ENCODE results near the gene CBARP. TPM values are rescaled to one million over a fixed set of nuclear protein-coding genes. Genes with fewer than 3 reads are reported as not detected.
A peak's percentile ranks its signal among the peaks of the same experiment; 100 is the strongest.

Gene CBARP
- total and polyA plus RNA-seq, 9 donors: 0.84 to 2.9 (median 1.8) TPM

DNA sequence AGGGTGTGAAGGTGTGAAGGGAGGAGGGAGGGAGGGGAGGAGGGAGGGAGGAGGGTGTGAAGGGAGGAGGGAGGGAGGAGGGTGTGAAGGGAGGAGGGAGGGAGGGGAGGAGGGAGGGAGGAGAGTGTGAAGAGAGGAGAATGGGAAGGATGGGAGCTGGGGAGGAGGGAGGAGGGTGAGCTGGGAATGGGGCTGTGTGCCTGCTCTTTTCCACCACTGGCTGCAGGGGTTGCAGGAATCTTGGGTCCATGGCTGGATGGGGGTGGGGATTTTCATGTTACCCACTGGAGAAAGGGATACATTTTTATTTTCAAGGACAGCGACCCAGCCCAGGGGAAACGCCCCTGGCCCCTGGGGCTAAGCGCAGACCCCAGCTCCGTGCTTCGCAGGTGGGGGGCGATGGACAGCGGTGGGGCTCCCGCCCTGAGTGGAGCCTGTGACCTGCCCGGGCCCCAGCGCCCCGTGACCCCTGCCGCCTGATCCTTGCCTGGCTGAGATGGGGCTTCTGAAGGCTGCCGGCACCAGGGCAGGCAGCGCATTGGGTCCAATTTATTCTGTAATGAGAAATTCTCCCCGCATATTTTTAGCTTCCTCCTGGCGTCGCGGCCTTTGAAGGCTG lies 44.9 kb upstream of the CBARP start:
- peaks cover 42% of the 10 kb centered on the region for H3K27me3 ChIP-seq (ENCODE audit: control insufficient read depth, insufficient read depth, low read length)
- DNase-seq: no peak
- 69% methylated on average over 12 of the region's 18 CpGs for WGBS (ENCODE audit: insufficient coverage)

DNA sequence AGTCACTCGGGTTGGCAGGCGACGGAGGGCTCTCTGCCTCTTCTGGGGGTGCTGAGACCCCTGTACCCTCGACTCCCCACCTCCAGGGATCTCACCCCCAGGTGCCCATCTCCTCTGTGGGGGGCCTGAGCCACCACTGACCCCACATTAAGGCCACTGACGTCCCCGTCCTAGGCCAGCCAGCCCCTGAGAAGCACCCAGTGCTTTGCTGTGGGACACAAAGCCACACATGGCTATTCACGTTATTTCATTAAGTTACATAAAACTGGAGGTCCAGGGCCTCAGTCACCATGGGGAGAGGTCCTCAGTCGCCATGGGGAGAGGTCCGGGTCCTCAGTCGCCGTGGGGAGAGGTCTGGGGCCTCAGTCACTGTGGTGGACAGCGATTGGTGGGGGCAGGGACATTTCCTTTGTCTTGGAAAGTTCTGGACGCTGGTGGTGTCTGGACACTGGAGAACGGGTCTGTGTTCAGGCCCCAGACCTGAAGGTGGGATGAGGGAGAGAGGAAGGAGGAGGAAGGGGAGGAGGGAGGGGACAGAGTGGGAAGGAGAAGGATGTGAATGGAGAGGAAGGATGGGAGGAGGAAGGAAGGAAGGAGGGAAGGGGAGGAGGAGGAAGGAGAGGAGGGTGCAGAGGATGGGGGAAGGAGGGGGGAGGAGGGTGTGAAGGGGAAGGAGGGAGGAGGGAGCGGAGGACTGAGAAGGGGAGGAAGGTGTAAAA lies 43.9 kb upstream of the CBARP start:
- WGBS (ENCODE audit: insufficient coverage): 53% methylated on average over 11 of the region's 15 CpGs
- no peak for DNase-seq
- Histone ChIP-seq H3K36me3 (ENCODE audit: control insufficient read depth, insufficient read depth, low read length) (peaks cover 24% of the 10 kb centered on the region), H3K9me3 (replicated peaks; ENCODE audit: control insufficient read depth, low read depth, low read length) (no peaks in the 10 kb centered on the region), H3K4me3 (ENCODE audit: low read length) (no peak overlapping the region), H3K27ac (ENCODE audit: low read length) (no peak overlapping the region), H3K27me3 (ENCODE audit: control insufficient read depth, insufficient read depth, low read length) (peaks cover 32% of the 10 kb centered on the region), H3K4me1 (ENCODE audit: control insufficient read depth, insufficient read depth, low read length) (peaks cover 17% of the 10 kb centered on the region)

More for the DNA sequence above, 44.9 kb upstream of the CBARP start:
- Histone ChIP-seq H3K9me3 (replicated peaks; ENCODE audit: control insufficient read depth, low read depth, low read length) (no peaks in the 10 kb centered on the region), H3K4me1 (ENCODE audit: control insufficient read depth, insufficient read depth, low read length) (peaks cover 25% of the 10 kb centered on the region), H3K27ac (ENCODE audit: low read length) (no peak overlapping the region), H3K4me3 (ENCODE audit: low read length) (no peak overlapping the region), H3K36me3 (ENCODE audit: control insufficient read depth, insufficient read depth, low read length) (peaks cover 17% of the 10 kb centered on the region)

- Histone ChIP-seq H3K27ac (ENCODE audit: low read length) (no peak overlapping the region), H3K4me3 (ENCODE audit: low read length) (no peak overlapping the region), H3K36me3 (ENCODE audit: control insufficient read depth, insufficient read depth, low read length) (peaks cover 28% of the 10 kb centered on the region), H3K4me1 (ENCODE audit: control insufficient read depth, insufficient read depth, low read length) (peaks cover 20% of the 10 kb centered on the region), H3K27me3 (ENCODE audit: control insufficient read depth, insufficient read depth, low read length) (peaks cover 27% of the 10 kb centered on the region), H3K9me3 (replicated peaks; ENCODE audit: control insufficient read depth, low read depth, low read length) (no peaks in the 10 kb centered on the region)
- WGBS (ENCODE audit: insufficient coverage): 82% methylated on average over 31 of the region's 53 CpGs
- no peak for DNase-seq
Observed at GRCh38 chr19:1280636-1281568, 43.1 kb upstream of the CBARP start.

DNA sequence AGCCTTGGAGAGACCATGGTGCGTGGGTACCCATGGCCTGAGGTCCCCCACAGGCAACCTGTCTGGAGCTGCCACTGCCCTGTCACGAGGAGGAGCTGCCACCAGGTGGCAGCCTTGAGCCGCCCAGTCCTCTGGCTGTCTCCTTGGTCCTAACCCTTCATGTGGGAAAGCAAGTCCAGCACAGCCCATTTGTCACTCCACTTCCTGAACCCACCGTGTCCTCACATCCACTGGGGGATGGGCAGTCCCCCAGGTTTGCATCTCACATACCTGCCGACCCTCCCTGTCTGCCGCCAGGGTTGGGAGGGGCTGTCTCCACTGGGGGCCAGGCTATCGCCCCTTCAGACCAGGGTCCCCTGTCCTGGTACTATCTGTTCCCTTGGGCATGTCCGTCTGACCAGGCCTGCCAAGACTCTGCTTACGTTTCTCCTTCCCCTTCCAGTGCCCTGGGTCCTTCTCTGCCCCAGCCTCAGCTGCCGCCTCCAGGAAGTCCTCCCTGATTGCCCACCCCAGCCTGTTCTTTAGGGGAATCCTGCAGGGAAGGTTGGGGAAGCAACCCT lies 42.1 kb upstream of the CBARP start:
- 22% methylated on average over 7 of the region's 10 CpGs for WGBS (ENCODE audit: insufficient coverage)
- Histone ChIP-seq H3K36me3 (ENCODE audit: control insufficient read depth, insufficient read depth, low read length) (peaks cover 31% of the 10 kb centered on the region), H3K9me3 (replicated peaks; ENCODE audit: control insufficient read depth, low read depth, low read length) (no peaks in the 10 kb centered on the region), H3K27me3 (ENCODE audit: control insufficient read depth, insufficient read depth, low read length) (peaks cover 22% of the 10 kb centered on the region), H3K4me1 (ENCODE audit: control insufficient read depth, insufficient read depth, low read length) (peaks cover 19% of the 10 kb centered on the region), H3K4me3 (ENCODE audit: low read length) (no peak overlapping the region), H3K27ac (ENCODE audit: low read length) (no peak overlapping the region)
- DNase-seq: peak; percentile 90

DNA sequence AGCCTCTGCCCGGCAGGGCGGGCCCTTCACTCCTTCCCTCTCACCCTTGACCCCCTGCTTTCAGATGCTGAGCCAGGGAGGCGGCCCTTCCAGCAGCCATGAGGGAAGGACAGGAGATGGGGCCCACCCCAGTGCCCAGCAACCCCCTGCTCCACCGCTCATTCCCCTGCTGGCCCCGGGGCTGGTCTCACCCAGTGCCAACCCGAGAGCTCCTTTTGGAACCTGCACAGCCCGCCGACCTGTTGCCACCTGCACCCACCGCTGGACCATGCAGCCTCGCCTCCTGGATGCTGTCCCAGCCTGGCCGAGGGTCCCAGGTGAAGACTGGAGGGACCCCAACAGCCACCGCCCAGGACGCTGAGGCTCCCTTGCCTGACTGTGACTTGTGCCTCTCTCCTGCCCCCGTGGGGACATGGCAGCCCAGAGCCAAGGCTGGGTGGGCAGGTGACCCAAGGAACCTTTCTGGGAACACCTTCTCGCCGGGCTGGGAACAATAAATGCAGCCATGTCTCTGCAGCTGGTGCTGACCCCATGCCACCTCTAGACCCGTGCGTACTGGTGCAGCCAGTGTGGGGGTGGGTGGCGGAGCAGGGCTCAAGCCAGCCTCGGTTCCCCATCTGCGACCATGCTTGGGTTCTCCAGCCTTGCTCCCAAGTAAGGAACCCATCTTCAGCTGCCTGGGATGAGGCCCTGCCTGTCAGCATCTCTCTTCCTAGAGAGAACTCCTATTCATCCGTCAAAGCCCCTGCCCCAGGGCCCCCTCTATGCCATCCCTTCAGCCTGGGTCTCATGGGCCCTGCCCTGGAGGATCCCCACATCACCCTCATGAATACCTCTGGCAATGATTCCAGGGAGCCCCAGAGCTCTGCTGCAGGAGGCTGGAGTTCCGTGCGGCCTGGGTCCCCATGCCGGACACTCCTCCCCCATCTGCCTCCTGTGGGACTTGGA lies 41.2 kb upstream of the CBARP start:
- Histone ChIP-seq H3K9me3 (replicated peaks; ENCODE audit: control insufficient read depth, low read depth, low read length) (no peaks in the 10 kb centered on the region), H3K4me3 (ENCODE audit: low read length) (no peak overlapping the region), H3K27ac (ENCODE audit: low read length) (no peak overlapping the region), H3K36me3 (ENCODE audit: control insufficient read depth, insufficient read depth, low read length) (peaks cover 39% of the 10 kb centered on the region), H3K4me1 (ENCODE audit: control insufficient read depth, insufficient read depth, low read length) (peaks cover 28% of the 10 kb centered on the region), H3K27me3 (ENCODE audit: control insufficient read depth, insufficient read depth, low read length) (peaks cover 13% of the 10 kb centered on the region)
- DNase-seq: no peak
- WGBS (ENCODE audit: insufficient coverage): 85% methylated on average over 22 of the region's 25 CpGs

GRCh38 chr19:1278074-1278473 lies 40.3 kb upstream of the CBARP start:
- H3K27ac ChIP-seq (ENCODE audit: low read length): no peak overlapping the region
- H3K36me3 ChIP-seq (ENCODE audit: control insufficient read depth, insufficient read depth, low read length): peaks cover 49% of the 10 kb centered on the region
- H3K4me3 ChIP-seq (ENCODE audit: low read length): no peak overlapping the region
- peaks cover 5% of the 10 kb centered on the region for H3K27me3 ChIP-seq (ENCODE audit: control insufficient read depth, insufficient read depth, low read length)
- H3K4me1 ChIP-seq (ENCODE audit: control insufficient read depth, insufficient read depth, low read length): peaks cover 37% of the 10 kb centered on the region
- H3K9me3 ChIP-seq (replicated peaks; ENCODE audit: control insufficient read depth, low read depth, low read length): no peaks in the 10 kb centered on the region
- WGBS (ENCODE audit: insufficient coverage): 81% methylated on average over 11 of the region's 12 CpGs
- DNase-seq: no peak

DNA sequence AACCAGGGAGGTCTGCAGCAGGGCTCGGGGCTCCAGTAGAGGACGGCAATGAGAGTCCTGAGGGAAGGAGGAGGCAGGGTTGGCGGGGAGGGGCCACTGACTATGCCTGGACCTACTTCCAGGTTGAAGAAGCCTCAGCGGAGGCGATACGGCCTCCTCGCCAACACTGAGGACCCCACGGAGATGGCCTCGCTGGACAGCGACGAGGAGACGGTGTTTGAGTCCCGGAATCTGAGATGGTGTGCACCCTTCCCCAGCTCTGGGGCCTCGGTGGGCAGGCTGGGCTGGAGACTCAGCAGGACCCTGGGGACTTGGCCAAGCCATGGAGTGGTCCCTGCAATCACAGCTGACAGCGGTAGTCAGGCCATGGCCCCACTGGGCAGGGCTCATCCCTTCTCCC lies 39.3 kb upstream of the CBARP start:
- 79% methylated on average over 14 of the region's 15 CpGs for WGBS (ENCODE audit: insufficient coverage)
- Histone ChIP-seq H3K27me3 (ENCODE audit: control insufficient read depth, insufficient read depth, low read length) (no peaks in the 10 kb centered on the region), H3K27ac (ENCODE audit: low read length) (no peak overlapping the region), H3K9me3 (replicated peaks; ENCODE audit: control insufficient read depth, low read depth, low read length) (no peaks in the 10 kb centered on the region), H3K36me3 (ENCODE audit: control insufficient read depth, insufficient read depth, low read length) (peaks cover 59% of the 10 kb centered on the region), H3K4me1 (ENCODE audit: control insufficient read depth, insufficient read depth, low read length) (peaks cover 45% of the 10 kb centered on the region), H3K4me3 (ENCODE audit: low read length) (no peak overlapping the region)
- no peak for DNase-seq

GRCh38 chr19:1276628-1277022 lies 38.8 kb upstream of the CBARP start:
- WGBS (ENCODE audit: insufficient coverage): 69% methylated on average over 10 of the region's 10 CpGs
- H3K27ac ChIP-seq (ENCODE audit: low read length): peak overlapping the region; percentile 93
- H3K9me3 ChIP-seq (replicated peaks; ENCODE audit: control insufficient read depth, low read depth, low read length): no peaks in the 10 kb centered on the region
- no peaks in the 10 kb centered on the region for H3K27me3 ChIP-seq (ENCODE audit: control insufficient read depth, insufficient read depth, low read length)
- no peak overlapping the region for H3K4me3 ChIP-seq (ENCODE audit: low read length)
- peaks cover 63% of the 10 kb centered on the region for H3K36me3 ChIP-seq (ENCODE audit: control insufficient read depth, insufficient read depth, low read length)
- DNase-seq: peak; percentile 50
- H3K4me1 ChIP-seq (ENCODE audit: control insufficient read depth, insufficient read depth, low read length): peaks cover 49% of the 10 kb centered on the region

GRCh38 chr19:1275976-1276627 lies 38.3 kb upstream of the CBARP start:
- peak overlapping the region; percentile 93 for H3K27ac ChIP-seq (ENCODE audit: low read length)
- H3K4me3 ChIP-seq (ENCODE audit: low read length): peak overlapping the region; percentile 76
- H3K36me3 ChIP-seq (ENCODE audit: control insufficient read depth, insufficient read depth, low read length): peaks cover 68% of the 10 kb centered on the region
- H3K9me3 ChIP-seq (replicated peaks; ENCODE audit: control insufficient read depth, low read depth, low read length): no peaks in the 10 kb centered on the region
- WGBS (ENCODE audit: insufficient coverage): 5% methylated on average over 36 of the region's 43 CpGs
- H3K27me3 ChIP-seq (ENCODE audit: control insufficient read depth, insufficient read depth, low read length): no peaks in the 10 kb centered on the region
- peaks cover 54% of the 10 kb centered on the region for H3K4me1 ChIP-seq (ENCODE audit: control insufficient read depth, insufficient read depth, low read length)
- DNase-seq: no peak
